Kidney glomerular epithelial cell (primary cell): ENCODE data around the gene SLC15A1.
"Not testable (repeated sequence)": the region's sequence is repeated elsewhere in the genome, so short reads cannot be mapped to it uniquely, and the experiment has no call there.

Experiments used
- DNase-seq: peaks from one replicate; lab custom pipeline; 2025; lab: John Stamatoyannopoulos, UW

Gene SLC15A1

GRCh38 chr13:98656223-98656622 is 96.2 kb downstream of the SLC15A1 start:
- no peak for DNase-seq

DNA sequence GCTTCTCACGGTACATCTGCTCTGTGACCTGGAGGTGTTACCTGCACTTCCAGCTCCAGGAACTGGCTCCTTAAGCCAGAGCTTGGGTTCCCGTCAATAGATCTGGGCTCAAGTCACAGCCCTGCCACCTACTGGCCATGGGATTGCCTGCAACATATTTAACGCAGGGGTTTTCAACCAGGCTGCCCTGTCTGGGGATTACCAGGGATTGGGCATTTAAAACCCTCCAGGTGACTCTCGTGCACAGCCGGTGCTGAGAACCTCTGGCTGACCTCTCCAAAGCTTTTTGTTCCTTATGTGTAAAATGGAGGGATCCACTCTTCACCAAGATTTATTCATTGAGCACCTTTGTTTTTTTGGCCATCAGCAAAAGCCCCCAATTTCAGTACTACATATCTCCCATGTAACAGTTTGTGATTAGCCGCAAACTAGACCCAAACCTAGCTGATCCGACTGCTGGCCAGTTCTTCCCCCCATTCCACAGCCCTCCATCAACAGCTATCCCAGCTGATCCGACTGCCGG is 98.9 kb downstream of the SLC15A1 start:
- peak; percentile 61 for DNase-seq

- DNase-seq, result no peak
Observed at GRCh38 chr13:98652721-98653462, 99.6 kb downstream of the SLC15A1 start.

DNA sequence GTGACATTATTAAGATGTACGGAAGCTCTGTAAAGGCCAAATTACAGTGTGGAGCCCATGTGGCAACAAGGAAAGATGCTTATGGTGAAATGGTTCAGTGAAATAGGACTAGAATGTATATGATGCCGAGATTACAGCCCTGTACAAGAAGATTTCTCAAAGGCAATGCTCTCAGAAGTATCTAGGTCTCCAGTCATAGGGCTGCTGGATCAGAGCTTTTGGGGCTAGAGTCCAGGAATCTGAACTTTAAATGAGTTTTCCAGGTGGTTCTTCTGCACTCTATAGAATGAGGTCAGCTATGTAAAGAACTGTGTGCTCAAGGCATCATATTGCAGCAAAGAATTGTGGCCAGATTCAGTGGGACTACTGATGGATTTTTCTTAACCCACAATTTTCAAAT is 100.2 kb downstream of the SLC15A1 start:
- no peak for DNase-seq

GRCh38 chr13:98651744-98652143 is 100.7 kb downstream of the SLC15A1 start:
- DNase-seq, result no peak

DNA sequence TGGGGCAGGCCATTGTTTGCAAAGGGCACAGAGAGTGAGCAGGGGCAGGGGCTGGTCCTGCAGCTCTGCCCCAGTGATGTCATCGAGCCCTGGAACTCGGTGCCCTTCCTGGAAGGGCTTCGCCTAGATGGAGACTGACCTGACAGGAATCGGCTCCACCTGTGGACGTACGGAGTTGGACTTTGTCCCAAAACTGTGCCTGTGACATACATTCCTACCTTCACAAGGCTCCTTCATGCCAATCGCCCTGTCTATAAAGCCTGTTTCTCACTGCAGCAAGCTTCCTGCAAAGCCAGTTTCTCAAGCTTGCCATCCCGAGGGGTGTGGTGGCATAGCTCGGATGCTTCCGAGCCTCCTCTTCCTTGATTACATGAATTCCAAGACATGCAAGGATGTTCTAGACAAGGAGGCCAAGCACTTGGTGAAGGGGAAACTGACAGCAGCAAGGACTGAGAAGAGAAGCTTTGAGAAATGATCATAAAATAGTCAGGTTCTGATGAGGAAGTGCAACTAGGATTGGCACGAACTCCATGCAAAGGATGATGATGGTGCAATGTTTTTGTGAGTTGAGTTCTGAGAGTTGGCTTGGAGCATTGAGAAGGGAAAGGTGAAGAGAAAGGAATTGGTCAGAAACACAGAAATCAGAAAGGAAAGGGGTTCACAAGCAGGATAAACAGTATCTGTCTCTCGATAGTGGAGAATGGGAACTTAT is 101.9 kb downstream of the SLC15A1 start:
- DNase-seq, result no peak

GRCh38 chr13:98649861-98650260 is 102.6 kb downstream of the SLC15A1 start:
- DNase-seq, result no peak

GRCh38 chr13:98648686-98649085 is 103.8 kb downstream of the SLC15A1 start:
- no peak for DNase-seq

DNA sequence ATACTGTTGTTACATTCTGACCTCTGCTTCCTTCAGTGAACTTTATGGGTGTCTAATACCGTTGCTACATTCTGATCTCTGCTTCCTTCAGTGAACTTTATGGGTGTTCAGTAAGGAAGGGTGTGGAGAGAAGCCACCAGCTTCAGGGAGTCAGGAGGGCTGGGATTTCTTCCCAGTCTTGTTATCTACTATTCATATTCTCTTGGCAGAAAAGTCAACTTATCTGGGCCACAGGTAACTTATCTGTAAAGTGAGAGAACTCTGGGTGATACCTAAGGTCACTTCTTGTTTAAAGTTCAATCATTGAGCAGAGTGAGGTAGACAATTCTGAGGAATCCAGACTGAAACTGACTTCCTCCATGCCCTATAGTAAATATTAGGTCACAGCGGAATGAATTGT is 104.3 kb downstream of the SLC15A1 start:
- no peak for DNase-seq

GRCh38 chr13:98647121-98647520 is 105.4 kb downstream of the SLC15A1 start:
- no peak for DNase-seq

DNA sequence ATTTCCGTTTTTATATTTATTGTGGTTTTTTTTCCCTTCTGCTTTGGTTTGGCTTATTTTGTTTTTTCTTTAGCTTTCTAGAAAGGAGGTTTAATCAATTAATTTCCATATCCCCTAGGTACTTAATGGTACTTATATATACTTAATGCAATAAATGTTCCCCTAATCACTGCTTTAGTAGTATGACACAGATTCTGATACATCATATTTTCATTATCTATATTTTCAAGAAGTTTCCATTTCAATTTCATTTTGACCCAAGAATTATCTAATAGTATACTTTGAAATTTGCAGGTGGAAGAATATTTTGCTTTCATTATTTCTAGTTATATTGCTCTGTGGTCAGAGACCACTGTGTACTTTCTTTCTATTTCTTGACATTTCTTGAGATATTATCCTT is 109.0 kb downstream of the SLC15A1 start:
- no peak for DNase-seq

- no peak for DNase-seq
Observed at GRCh38 chr13:98641075-98641474, 111.4 kb downstream of the SLC15A1 start.

DNA sequence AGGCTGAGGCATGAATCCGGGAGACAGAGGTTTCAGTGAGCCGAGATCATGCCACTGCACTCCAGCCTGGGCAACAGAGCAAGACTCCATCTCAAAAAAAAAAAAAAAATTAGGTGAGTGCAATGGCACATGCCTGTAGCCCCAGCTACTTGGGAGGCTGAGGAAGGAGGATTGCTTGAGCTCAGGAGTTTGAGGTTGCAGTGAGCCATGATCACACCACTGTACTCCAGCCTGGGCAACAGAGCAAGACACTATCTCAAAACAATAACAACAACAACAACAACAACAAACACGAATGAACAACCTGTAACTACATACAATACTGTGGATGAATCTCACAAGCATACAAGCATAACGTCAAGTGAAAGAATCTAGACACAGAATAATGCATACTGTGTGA is 112.7 kb downstream of the SLC15A1 start:
- DNase-seq, result not testable (repeated sequence)

DNA sequence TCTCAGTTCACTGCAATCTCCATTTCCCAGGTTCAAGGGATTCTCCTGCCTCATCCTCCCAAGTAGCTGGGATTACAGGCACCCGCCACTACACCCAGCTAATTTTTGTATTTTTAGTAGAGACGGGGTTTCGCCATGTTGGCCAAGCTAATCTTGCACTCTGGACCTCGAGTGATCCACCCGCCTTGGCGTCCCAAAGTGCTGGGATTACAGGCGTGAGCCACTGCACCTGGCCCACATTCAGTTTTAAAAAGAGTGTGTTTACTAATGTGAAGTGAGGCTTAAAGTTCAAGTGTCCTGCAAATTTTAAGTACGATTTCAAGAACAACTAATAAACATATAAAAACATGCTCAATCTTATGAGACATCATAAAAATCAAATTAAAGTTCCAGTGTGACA is 114.1 kb downstream of the SLC15A1 start:
- DNase-seq, result not testable (repeated sequence)
